ENCODE data around the gene ZNF202. TPM values are rescaled to one million over a fixed set of nuclear protein-coding genes. Genes with fewer than 3 reads are reported as not detected.

Gene ZNF202
- total RNA-seq, 2 experiments from 2014 or later, result 6.8 to 8.0 TPM

- CTCF ChIA-PET, result interaction anchor here (0.6 kb wide), 1 partner anchor 453 kb away, joined by 4 read pairs; no protein-coding TSS in a partner anchor
- H3K36me3 ChIP-seq (ENCODE audit: insufficient read depth, low read length), result no peaks in the 10 kb centered on the region
- POLR2A ChIA-PET, result no interaction called here
- H3K27ac Mint-ChIP-seq, result no peak overlapping the region
- intact Hi-C loops (cut with DNase I, micrococcal nuclease), result no loop called here
- no peak overlapping the region for H3K4me3 Mint-ChIP-seq
- DNase-seq, result no peak
- no peak overlapping the region for H3K27ac ChIP-seq (ENCODE audit: low read depth in 1 of 2, low read length in 2 of 2)
- H3K4me1 Mint-ChIP-seq (ENCODE audit: low read depth), result no peaks in the 10 kb centered on the region
- no peaks in the 10 kb centered on the region for H3K4me1 ChIP-seq (ENCODE audit: insufficient read depth, low read length)
- H3K36me3 Mint-ChIP-seq (ENCODE audit: low read depth), result no peaks in the 10 kb centered on the region
- H3K9me3 ChIP-seq (ENCODE audit: control insufficient read depth in 1 of 2, insufficient read depth in 1 of 2, low read length in 2 of 2), result peaks cover 6 to 16% of the 10 kb centered on the region in 2 experiments
- peaks cover 23% of the 10 kb centered on the region for H3K27me3 Mint-ChIP-seq
- no peak for TF ChIP-seq CTCF (IDR thresholded peaks at IDR 0.05)
- peaks cover 11% of the 10 kb centered on the region for H3K9me3 Mint-ChIP-seq
- no peak overlapping the region for H3K4me3 ChIP-seq (ENCODE audit: low read length)
- no peaks in the 10 kb centered on the region for H3K27me3 ChIP-seq (ENCODE audit: control insufficient read depth in 1 of 2, insufficient read depth in 2 of 2, low read length in 2 of 2)
- ATAC-seq (ENCODE audit: poor library complexity), result no peak
These were observed 24.1 kb upstream of the ZNF202 start for GRCh38 chr11:123765601-123766000.

DNA sequence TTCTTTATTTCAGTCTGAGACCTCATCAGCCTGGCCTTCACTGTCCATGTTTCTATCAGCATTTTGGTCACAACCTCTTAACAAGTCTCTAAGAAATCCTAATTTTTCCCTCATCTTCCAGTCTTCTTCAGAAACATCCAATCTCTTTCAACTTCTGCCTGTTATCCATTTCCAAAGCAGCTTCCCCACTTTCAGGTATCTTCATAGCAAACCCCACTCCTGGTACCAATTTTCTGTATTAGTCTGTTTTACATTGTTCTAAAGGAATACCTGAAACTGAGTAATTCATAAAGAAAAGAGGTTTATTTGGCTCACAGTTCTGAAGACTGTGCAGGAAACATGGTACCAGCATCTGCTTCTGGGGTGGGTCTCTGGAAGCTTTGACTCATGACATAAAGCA is 21.0 kb upstream of the ZNF202 start:
- Mint-ChIP-seq H3K9me3 (peaks cover 11% of the 10 kb centered on the region), H3K4me3 (no peak overlapping the region), H3K27ac (no peak overlapping the region), H3K27me3 (peaks cover 22% of the 10 kb centered on the region), H3K36me3 (ENCODE audit: low read depth) (no peaks in the 10 kb centered on the region), H3K4me1 (ENCODE audit: low read depth) (no peaks in the 10 kb centered on the region)
- H3K27ac ChIP-seq (ENCODE audit: low read depth in 1 of 2, low read length in 2 of 2), result no peak overlapping the region
- peaks cover 0 to 3% of the 10 kb centered on the region in 2 experiments for H3K27me3 ChIP-seq (ENCODE audit: control insufficient read depth in 1 of 2, insufficient read depth in 2 of 2, low read length in 2 of 2)
- intact Hi-C loops (cut with DNase I, micrococcal nuclease), result no loop called here
- no peak for DNase-seq
- no peak overlapping the region for H3K4me3 ChIP-seq (ENCODE audit: low read length)
- ChIA-PET POLR2A (no interaction called here), CTCF (no interaction called here)
- peaks cover 6 to 16% of the 10 kb centered on the region in 2 experiments for H3K9me3 ChIP-seq (ENCODE audit: control insufficient read depth in 1 of 2, insufficient read depth in 1 of 2, low read length in 2 of 2)
- TF ChIP-seq CTCF (IDR thresholded peaks at IDR 0.05), result no peak
- ATAC-seq (ENCODE audit: poor library complexity), result no peak
- H3K36me3 ChIP-seq (ENCODE audit: insufficient read depth, low read length), result no peaks in the 10 kb centered on the region
- no peaks in the 10 kb centered on the region for H3K4me1 ChIP-seq (ENCODE audit: insufficient read depth, low read length)

GRCh38 chr11:123760894-123761293 is 19.4 kb upstream of the ZNF202 start:
- Histone ChIP-seq H3K4me3 (ENCODE audit: low read length) (no peak overlapping the region), H3K4me1 (ENCODE audit: insufficient read depth, low read length) (no peaks in the 10 kb centered on the region), H3K27ac (ENCODE audit: low read depth in 1 of 2, low read length in 2 of 2) (no peak overlapping the region), H3K27me3 (ENCODE audit: control insufficient read depth in 1 of 2, insufficient read depth in 2 of 2, low read length in 2 of 2) (peaks cover 0 to 3% of the 10 kb centered on the region in 2 experiments), H3K9me3 (ENCODE audit: control insufficient read depth in 1 of 2, insufficient read depth in 1 of 2, low read length in 2 of 2) (peaks cover 6 to 16% of the 10 kb centered on the region in 2 experiments), H3K36me3 (ENCODE audit: insufficient read depth, low read length) (no peaks in the 10 kb centered on the region)
- no peak for TF ChIP-seq CTCF (IDR thresholded peaks at IDR 0.05)
- DNase-seq (no peak), ATAC-seq (ENCODE audit: poor library complexity) (no peak)
- intact Hi-C loops (cut with DNase I, micrococcal nuclease), result no loop called here
- CTCF ChIA-PET, result no interaction called here
- Mint-ChIP-seq H3K9me3 (peaks cover 11% of the 10 kb centered on the region), H3K4me3 (no peak overlapping the region), H3K27me3 (peaks cover 28% of the 10 kb centered on the region), H3K27ac (no peak overlapping the region), H3K36me3 (ENCODE audit: low read depth) (no peaks in the 10 kb centered on the region), H3K4me1 (ENCODE audit: low read depth) (no peaks in the 10 kb centered on the region)
- POLR2A ChIA-PET, result no interaction called here

All from CD4-positive, alpha-beta T cell (primary cell).